Gastrocnemius medialis (tissue), 4 donors: Measurements from ENCODE around the gene RARA. TPM values are rescaled to one million over a fixed set of nuclear protein-coding genes. Genes with fewer than 3 reads are reported as not detected.

Source experiments
- ATAC-seq, 2 donors: fragments of 150-250 bp; one replicate each; pipeline ENCODE4 v1.9.1; 2016
- DNase-seq, 2 donors: peaks; one replicate each; pipeline ENCODE4 v3.0.0-alpha.2; 2019
- H3K27ac ChIP-seq, 4 donors: fragments of 200-600 bp; sonication (generic); 1 replicate in 1 of 4; 2 replicates in 3 of 4; pipeline ENCODE4 v1.5.1; 2016 to 2018; ENCODE audit warnings: mild to moderate bottlenecking in 2 of 4, moderate library complexity in 1 of 4
- H3K27me3 ChIP-seq, 3 donors: fragments of 200-600 bp; sonication (generic) in 2 of 3; 1 replicate in 1 of 3; 2 replicates in 2 of 3; pipeline versions ENCODE4 v1.5.1 to v1.6.0; 2016 to 2019; ENCODE audit warnings: mild to moderate bottlenecking in 1 of 3, moderate library complexity in 1 of 3
- H3K36me3 ChIP-seq, 2 donors: fragments of 200-600 bp; sonication (generic) in 1 of 2; one replicate each; pipeline ENCODE4 v1.5.1; 2017 to 2018
- H3K4me1 ChIP-seq, 2 donors: fragments of 200-600 bp; sonication (generic) in 1 of 2; one replicate each; pipeline ENCODE4 v1.5.1; 2016 to 2017; ENCODE audit warnings: mild to moderate bottlenecking in 2 of 2
- H3K4me3 ChIP-seq, 4 donors: fragments of 200-600 bp; sonication (generic) in 3 of 4; 1 replicate in 1 of 4; 2 replicates in 3 of 4; pipeline ENCODE4 v1.5.1; 2016 to 2019; ENCODE audit warnings: mild to moderate bottlenecking in 2 of 4
- H3K9me3 ChIP-seq, 3 donors: fragments of 200-600 bp; sonication (generic) in 2 of 3; 1 replicate in 1 of 3; 2 replicates in 2 of 3; pipeline ENCODE4 v1.5.1; 2016 to 2019
- CTCF ChIP-seq, 5 experiments: fragments of 450-650 bp in 3 of 5; fragments of 200-600 bp in 2 of 5; sonication (generic) in 2 of 5; IDR thresholded peaks in 4 of 5; conservative IDR thresholded peaks in 1 of 5; 1 replicate in 4 of 5; 2 replicates in 1 of 5; pipeline ENCODE4 v1.5.1; 2016 to 2019; ENCODE audit warnings: antibody characterized with exemption in 5 of 5, mild to moderate bottlenecking in 3 of 5, moderate library complexity in 3 of 5
- POLR2A ChIP-seq, 2 donors: fragments of 450-650 bp; IDR thresholded peaks; one replicate each; pipeline ENCODE4 v1.6.1; 2017; ENCODE audit warnings: antibody characterized with exemption in 2 of 2, mild to moderate bottlenecking in 2 of 2, moderate library complexity in 2 of 2
- in situ Hi-C, 4 donors: fragments of 200-750 bp; cut with MboI; loops; one replicate each; pipeline versions ENCODE4 v1.15.0 to v1.8.0; 2017; ENCODE audit warnings: low sequenced_read_pairs in 4 of 4
- intact Hi-C: fragments of 100-400 bp; cut with DNase I; formaldehyde crosslinking; loops from one replicate; pipeline ENCODE4 v1.15.1; 2023; ENCODE audit warnings: low total_unique reads
- total RNA-seq, 4 donors: library from RNA; depleted of rRNA; stranded (reverse); fragments of >200 nt; gene quantifications; one replicate each; pipeline versions ENCODE4 v1.1.0 to v1.2.3, GENCODE V29; 2016

RARA gene
- total RNA-seq, 4 donors from 2014 or later: 20.3 to 67.0 (median 48.4) TPM

- no peaks in the 10 kb centered on the region for H3K27me3 ChIP-seq
- intact Hi-C loops (loop anchor here (1.0 to 10.0 kb wide), 4 partner anchors 43 to 158 kb away; no protein-coding TSS in a partner anchor), in situ Hi-C loops (loop anchor here (5.0 to 25.0 kb wide), 4 partner anchors 52 to 150 kb away; partner anchors contain the start of gene WIPF2 (in 1 of the 4))
- H3K27ac ChIP-seq: peak overlapping the region; percentile 33 to 69 (median 51)
- no peaks in the 10 kb centered on the region for H3K9me3 ChIP-seq
- DNase-seq: no peak
- TF ChIP-seq POLR2A (IDR thresholded peaks at IDR 0.05) (no peak), CTCF (IDR thresholded peaks at IDR 0.05 in 4 of 5, conservative IDR thresholded peaks at IDR 0.05 in 1 of 5) (no peak)
- no peak overlapping the region for H3K4me3 ChIP-seq
- H3K4me1 ChIP-seq: peaks cover 25 to 28% of the 10 kb centered on the region in 2 donors
- no peak for ATAC-seq
- H3K36me3 ChIP-seq: peaks cover 0 to 45% of the 10 kb centered on the region in 2 donors
These were observed 45.5 kb downstream of the RARA start for GRCh38 chr17:40354221-40355122.

- intact Hi-C loops: loop anchor here (1.0 to 10.0 kb wide), 3 partner anchors 42 to 150 kb away; no protein-coding TSS in a partner anchor
These were observed 46.3 kb downstream of the RARA start for GRCh38 chr17:40355123-40355803.

DNA sequence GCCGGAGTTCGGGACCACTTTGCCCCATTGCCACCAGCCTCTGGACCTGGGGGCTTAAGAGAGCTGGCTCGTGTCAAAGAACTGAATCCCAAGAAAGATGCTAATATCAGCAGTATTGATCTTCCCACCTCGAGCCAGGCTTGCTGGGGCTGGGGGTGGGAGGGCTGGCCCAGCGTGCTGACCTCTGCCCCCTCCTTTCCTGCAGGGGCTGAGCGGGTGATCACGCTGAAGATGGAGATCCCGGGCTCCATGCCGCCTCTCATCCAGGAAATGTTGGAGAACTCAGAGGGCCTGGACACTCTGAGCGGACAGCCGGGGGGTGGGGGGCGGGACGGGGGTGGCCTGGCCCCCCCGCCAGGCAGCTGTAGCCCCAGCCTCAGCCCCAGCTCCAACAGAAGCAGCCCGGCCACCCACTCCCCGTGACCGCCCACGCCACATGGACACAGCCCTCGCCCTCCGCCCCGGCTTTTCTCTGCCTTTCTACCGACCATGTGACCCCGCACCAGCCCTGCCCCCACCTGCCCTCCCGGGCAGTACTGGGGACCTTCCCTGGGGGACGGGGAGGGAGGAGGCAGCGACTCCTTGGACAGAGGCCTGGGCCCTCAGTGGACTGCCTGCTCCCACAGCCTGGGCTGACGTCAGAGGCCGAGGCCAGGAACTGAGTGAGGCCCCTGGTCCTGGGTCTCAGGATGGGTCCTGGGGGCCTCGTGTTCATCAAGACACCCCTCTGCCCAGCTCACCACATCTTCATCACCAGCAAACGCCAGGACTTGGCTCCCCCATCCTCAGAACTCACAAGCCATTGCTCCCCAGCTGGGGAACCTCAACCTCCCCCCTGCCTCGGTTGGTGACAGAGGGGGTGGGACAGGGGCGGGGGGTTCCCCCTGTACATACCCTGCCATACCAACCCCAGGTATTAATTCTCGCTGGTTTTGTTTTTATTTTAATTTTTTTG, 47.1 kb downstream of the RARA start:
- no peak for ATAC-seq
- in situ Hi-C loops: loop anchor here in 3 of 4 donors (5.0 to 25.0 kb wide), 4 partner anchors 54 to 151 kb away; partner anchors contain the start of gene WIPF2 (in 1 of the 3)
- TF ChIP-seq POLR2A (IDR thresholded peaks at IDR 0.05) (no peak), CTCF (IDR thresholded peaks at IDR 0.05 in 4 of 5, conservative IDR thresholded peaks at IDR 0.05 in 1 of 5) (no peak)

More at GRCh38 chr17:40355123-40355803, 46.3 kb downstream of the RARA start:
- Histone ChIP-seq H3K27ac (peak overlapping the region; percentile 33 to 69 (median 51)), H3K4me1 (peaks cover 17 to 20% of the 10 kb centered on the region in 2 donors), H3K4me3 (no peak overlapping the region), H3K9me3 (no peaks in the 10 kb centered on the region), H3K27me3 (no peaks in the 10 kb centered on the region), H3K36me3 (peaks cover 0 to 45% of the 10 kb centered on the region in 2 donors)
- in situ Hi-C loops: loop anchor here in 3 of 4 donors (5.0 to 25.0 kb wide), 4 partner anchors 53 to 150 kb away; partner anchors contain the start of gene WIPF2 (in 1 of the 3)
- TF ChIP-seq CTCF (IDR thresholded peaks at IDR 0.05 in 4 of 5, conservative IDR thresholded peaks at IDR 0.05 in 1 of 5) (peak; percentile 97 to 99 (median 99)), POLR2A (IDR thresholded peaks at IDR 0.05) (no peak)
- peak; percentile 50 to 74 for DNase-seq
- peak; percentile 48 to 55 for ATAC-seq

More for the DNA sequence above, 47.1 kb downstream of the RARA start:
- peaks cover 0 to 45% of the 10 kb centered on the region in 2 donors for H3K36me3 ChIP-seq
- no peak overlapping the region for H3K4me3 ChIP-seq
- peak in 1 of 2 donors; percentile 47 for DNase-seq
- peak overlapping the region; percentile 33 to 69 (median 51) for H3K27ac ChIP-seq
- peaks cover 10 to 12% of the 10 kb centered on the region in 2 donors for H3K4me1 ChIP-seq
- intact Hi-C loops: loop anchor here (1.0 to 10.0 kb wide), 3 partner anchors 41 to 151 kb away; no protein-coding TSS in a partner anchor
- H3K9me3 ChIP-seq: no peaks in the 10 kb centered on the region
- H3K27me3 ChIP-seq: no peaks in the 10 kb centered on the region
